A673 (cell line): ENCODE data around the gene TMEM214.

Experiments
- EZH2 ChIP-seq: fragments of 200-600 bp; sonication (generic); IDR thresholded peaks from 2 replicates; pipeline ENCODE4 v1.6.1; 2017; ENCODE audit warnings: borderline replicate concordance, low read depth, mild to moderate bottlenecking, mixed read lengths, antibody characterized with exemption, low read length; ENCODE audit not compliant: poor library complexity, severe bottlenecking
- TF ChIP-seq, protein P1 (sequence below): fragments of 300-800, 200-600 bp; sonication (generic); conservative IDR thresholded peaks from 2 replicates; pipeline ENCODE4 v1.5.1; 2017; ENCODE audit warnings: low read depth, mild to moderate bottlenecking, antibody characterized with exemption, low read length, moderate library complexity, mixed read lengths

DNA sequence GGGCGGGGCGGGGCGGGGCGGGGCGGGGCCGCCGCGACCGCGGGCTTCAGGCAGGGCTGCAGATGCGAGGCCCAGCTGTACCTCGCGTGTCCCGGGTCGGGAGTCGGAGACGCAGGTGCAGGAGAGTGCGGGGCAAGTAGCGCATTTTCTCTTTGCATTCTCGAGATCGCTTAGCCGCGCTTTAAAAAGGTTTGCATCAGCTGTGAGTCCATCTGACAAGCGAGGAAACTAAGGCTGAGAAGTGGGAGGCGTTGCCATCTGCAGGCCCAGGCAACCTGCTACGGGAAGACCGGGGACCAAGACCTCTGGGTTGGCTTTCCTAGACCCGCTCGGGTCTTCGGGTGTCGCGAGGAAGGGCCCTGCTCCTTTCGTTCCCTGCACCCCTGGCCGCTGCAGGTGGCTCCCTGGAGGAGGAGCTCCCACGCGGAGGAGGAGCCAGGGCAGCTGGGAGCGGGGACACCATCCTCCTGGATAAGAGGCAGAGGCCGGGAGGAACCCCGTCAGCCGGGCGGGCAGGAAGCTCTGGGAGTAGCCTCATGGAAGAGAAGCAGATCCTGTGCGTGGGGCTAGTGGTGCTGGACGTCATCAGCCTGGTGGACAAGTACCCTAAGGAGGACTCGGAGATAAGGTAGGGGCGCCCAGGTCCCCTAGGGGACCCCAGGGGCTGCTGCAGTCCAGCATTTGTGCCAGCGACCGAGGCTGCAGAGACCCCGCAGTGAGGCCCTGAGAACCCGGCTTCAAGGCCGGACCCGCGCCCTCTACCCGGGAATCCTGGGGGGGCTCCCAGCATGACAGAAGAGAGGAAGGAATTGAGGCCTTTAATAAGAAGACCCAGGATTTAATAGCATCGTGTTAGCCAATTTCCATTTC is 54.2 kb downstream of the TMEM214 start, which contains the start of gene KHK:
- TF ChIP-seq, protein P1, sequence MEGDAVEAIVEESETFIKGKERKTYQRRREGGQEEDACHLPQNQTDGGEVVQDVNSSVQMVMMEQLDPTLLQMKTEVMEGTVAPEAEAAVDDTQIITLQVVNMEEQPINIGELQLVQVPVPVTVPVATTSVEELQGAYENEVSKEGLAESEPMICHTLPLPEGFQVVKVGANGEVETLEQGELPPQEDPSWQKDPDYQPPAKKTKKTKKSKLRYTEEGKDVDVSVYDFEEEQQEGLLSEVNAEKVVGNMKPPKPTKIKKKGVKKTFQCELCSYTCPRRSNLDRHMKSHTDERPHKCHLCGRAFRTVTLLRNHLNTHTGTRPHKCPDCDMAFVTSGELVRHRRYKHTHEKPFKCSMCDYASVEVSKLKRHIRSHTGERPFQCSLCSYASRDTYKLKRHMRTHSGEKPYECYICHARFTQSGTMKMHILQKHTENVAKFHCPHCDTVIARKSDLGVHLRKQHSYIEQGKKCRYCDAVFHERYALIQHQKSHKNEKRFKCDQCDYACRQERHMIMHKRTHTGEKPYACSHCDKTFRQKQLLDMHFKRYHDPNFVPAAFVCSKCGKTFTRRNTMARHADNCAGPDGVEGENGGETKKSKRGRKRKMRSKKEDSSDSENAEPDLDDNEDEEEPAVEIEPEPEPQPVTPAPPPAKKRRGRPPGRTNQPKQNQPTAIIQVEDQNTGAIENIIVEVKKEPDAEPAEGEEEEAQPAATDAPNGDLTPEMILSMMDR, result no peak
- no peak for TF ChIP-seq EZH2
